Left ventricle myocardium superior (tissue), 1 donor: ENCODE data around the gene SPAG17. TPM values are rescaled to one million over a fixed set of nuclear protein-coding genes. Genes with fewer than 3 reads are reported as not detected.

Source experiments
- ATAC-seq: fragments of 200-7000 bp; cut with Tn5 transposase; one replicate; pipeline ENCODE4 v1.9.1; 2020; ENCODE audit warnings: mild to moderate bottlenecking, moderate library complexity
- DNase-seq: peaks from one replicate; pipeline ENCODE4 v3.0.0-alpha.2; 2020
- intact Hi-C: fragments of 100-400 bp; cut with micrococcal nuclease; formaldehyde crosslinking; loops from one replicate; pipeline ENCODE4 v1.11.0; 2022
- total RNA-seq: library from RNA; stranded (reverse); fragmentation: NEBNext Ultra II Directional; extraction: Animal tissue kit (Norgen Biotek cat#: 25700); gene quantifications from one replicate; pipeline ENCODE4 v1.2.1, GENCODE V29; 2021
- donor health status: DM: no; HTN: yes; CAD: no; lungs with severe emphysema.

Gene SPAG17
- total RNA-seq, 1 donor from 2014 or later: not detected

DNA sequence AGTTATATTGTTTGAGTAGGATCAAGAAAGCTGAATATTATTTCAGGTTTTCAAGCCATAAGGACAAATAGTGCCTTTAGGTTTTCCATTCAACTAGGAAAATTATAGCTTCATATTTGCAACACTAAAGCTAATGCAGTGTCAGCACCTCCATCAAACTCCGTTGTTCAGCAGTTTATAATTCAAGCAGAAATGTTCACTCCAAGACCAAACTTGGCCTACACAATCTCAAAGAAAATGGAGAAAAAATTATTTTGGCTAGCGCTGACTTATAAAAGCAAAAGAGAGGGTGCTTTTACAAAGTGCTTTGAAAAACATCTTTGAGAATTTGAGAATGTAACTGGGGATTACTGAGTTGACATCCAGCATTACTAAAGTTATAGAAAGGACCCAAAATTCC is 1.4 kb downstream of the SPAG17 start:
- ATAC-seq (no peak), DNase-seq (no peak)
- intact Hi-C loops: no loop called here

DNA sequence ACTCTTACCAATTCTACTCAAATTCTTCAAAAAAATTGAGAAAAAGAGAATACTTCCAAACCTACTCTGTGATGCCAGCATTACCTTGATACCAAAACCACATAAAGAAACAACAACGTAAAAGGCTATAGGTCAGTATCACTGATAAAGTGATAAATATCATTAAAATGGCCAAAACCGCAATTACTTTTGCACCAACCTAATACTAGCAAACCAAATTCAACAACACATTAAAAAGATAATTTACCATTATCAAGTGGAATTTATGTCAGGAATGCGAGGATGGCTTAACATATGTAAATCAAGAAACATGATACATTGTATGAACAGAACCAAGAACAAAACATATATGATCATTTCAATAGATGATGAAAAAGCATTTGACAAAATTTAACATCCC is 7.0 kb downstream of the SPAG17 start:
- ATAC-seq: no peak
- intact Hi-C loops: no loop called here

DNA sequence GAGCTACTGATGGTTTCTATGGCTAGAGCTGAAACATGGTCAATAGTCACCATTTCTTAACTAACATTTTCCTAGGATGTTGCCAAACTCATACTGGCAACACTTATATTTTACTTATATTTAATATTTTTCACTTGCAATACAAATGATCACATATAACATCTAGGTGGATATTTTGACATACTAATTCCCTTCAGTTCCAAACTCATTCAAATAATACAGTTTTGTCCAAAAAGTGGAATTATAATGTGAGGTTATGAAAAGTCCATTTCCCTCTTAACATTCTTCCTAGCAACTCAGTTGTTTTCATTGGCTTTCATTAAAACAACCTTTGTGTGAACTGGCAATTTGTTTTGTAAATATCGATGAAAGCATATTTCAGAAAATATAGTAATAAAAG is 16.0 kb downstream of the SPAG17 start:
- DNase-seq: no peak
- intact Hi-C loops: no loop called here
- no peak for ATAC-seq

More for the DNA sequence above, 7.0 kb downstream of the SPAG17 start:
- no peak for DNase-seq

DNA sequence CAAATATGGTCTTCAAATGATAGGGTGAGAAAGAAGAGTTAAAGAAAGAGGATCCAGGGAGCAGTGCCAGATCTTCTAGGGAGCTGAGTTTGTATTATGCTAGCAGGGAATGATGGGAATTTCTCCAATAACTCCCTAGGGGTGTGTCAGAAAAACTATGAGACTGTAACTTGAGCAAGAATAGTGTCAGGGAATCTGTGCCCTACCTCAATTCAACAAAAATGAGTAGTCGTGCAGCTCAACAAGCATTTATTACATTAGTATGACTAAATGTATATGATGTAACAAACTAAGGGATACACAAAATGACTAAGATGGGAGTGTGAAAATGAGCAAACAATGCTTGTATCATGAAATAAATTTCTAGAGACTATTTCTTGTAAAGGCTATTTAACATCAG is 24.2 kb downstream of the SPAG17 start:
- intact Hi-C loops: no loop called here
- no peak for DNase-seq
- ATAC-seq: no peak

DNA sequence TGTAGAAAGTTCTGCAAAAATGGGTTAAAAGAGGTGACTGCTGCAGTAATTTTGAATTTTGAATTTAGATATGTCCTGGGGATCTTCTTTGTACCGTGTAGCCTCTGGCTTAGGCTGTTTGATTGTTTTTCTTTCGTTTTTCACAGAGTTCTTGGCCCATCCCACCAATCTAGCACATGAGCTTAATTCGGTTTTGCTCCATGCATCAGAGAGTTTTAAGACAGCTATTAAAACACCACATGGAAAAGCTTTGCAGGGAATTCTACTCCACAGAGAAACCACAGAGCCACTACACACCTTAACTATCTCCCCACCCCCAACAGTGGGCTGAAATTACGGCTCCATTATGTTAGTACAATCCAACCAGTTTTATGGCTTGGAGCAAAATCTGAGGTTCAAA is 25.5 kb downstream of the SPAG17 start:
- ATAC-seq: no peak
- DNase-seq: no peak
- intact Hi-C loops: loop anchor here (10.0 kb wide), 1 partner anchor 845 kb away; no protein-coding TSS in a partner anchor

DNA sequence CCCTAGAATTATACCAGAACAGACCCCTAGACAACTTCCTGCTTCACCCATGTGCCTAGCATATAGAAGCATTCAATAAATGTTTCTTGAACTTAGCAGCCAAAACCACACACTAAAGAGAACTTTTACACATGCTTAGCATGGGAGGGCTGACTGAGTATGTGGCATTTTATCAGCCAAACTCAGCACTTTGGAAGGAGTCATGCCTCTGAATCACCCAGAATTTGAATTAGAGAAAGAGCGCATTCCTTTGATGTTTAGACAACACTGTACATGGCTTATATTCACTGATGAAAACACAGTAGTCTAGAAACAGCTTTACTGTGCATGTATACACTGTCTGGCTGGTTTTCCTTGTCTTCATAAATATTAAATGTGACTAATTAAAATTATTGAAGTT is 26.1 kb downstream of the SPAG17 start:
- no peak for DNase-seq
- ATAC-seq: no peak
- intact Hi-C loops: loop anchor here (10.0 kb wide), 1 partner anchor 846 kb away; no protein-coding TSS in a partner anchor

DNA sequence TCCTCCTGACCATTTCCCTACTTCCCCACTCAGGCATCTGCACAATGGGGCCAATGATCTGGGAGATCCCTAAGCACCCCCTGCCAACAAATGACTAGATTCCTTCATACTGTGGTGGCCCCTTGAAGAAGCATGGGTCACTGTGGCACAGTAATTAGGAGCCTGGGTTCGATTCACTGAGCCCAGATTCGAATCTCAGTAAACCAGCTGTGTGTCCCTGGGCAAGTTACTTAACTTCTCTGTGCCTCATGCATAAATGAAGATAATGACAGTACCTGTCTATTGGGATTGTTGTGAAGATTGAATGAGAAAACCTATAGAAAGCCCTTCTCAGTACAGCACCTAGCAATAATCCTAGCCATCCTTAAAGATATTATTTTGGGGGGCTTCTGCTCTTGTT is 27.5 kb downstream of the SPAG17 start:
- intact Hi-C loops: loop anchor here (10.0 kb wide), 1 partner anchor 847 kb away; no protein-coding TSS in a partner anchor
- ATAC-seq: no peak
- DNase-seq: no peak

DNA sequence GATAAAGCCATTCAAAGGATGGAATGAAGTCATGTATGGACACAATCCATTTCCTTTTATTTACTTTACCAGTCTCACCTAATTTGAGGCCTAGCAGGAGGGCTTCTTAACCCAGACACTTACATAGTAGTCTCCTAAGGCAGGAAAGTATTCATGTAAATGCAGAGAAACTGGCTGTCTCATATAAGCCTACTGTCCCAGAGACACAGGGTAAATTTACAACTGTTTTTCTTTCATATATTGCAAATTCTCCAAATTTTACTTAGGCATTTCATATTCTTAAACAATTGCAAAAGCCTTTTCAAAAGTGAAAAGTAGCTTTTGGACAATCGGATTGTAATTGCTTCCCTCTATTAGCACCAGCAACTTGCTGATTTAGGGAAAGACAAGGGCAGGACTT is 29.9 kb downstream of the SPAG17 start:
- DNase-seq (no peak), ATAC-seq (no peak)
- intact Hi-C loops: loop anchor here (10.0 kb wide), 1 partner anchor 850 kb away; no protein-coding TSS in a partner anchor

DNA sequence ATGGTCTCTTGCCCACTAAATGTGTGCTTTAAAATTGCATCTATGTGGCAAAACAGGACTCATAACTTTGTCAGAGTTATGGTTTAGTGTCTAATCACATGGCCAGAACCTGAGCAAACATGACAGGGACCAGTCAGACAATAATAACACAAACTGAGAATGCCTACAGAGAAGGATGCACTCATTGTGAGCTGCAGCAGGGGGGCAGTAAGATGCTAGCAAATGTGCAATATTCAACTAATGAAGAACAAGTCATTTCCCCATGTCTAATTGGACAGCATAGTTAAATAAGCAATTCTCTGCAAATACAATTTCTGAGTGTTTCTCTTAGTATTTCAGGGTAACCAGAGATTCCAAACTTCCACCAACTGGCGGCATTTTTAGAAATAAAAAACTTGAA is 30.8 kb downstream of the SPAG17 start:
- no peak for DNase-seq
- intact Hi-C loops: loop anchor here (10.0 kb wide), 1 partner anchor 851 kb away; no protein-coding TSS in a partner anchor
- ATAC-seq: no peak

DNA sequence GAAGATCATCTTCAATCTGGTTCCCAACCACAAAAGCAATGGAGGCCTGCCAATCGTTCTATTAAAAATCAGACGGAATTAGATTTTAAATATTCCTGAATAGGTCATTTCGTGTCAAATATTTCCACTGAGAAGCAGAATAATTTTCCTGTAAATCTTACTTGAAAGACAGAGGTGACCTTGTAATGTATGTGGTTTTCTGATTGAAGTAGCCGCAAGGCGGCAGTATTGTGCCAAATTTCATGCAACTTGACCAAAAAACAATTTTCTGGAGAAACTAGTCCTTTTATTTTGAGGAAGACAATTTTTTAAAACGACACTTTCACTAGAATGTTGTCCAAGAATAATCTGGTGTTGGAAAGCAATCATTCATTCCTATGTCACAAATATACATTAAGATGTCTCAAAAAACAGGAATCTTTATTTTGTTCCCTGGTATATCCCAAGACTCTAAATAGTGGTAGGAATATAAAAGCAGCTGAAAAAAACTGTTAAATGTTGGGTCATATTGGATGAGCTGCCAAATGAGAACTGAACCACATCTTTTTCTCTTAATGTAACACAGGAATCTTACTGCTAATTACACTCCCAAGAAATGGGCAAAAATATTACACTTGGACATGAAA is 33.6 kb downstream of the SPAG17 start:
- no peak for ATAC-seq
- intact Hi-C loops: loop anchor here (10.0 kb wide), 1 partner anchor 853 kb away; no protein-coding TSS in a partner anchor
- DNase-seq: peak; percentile 41

DNA sequence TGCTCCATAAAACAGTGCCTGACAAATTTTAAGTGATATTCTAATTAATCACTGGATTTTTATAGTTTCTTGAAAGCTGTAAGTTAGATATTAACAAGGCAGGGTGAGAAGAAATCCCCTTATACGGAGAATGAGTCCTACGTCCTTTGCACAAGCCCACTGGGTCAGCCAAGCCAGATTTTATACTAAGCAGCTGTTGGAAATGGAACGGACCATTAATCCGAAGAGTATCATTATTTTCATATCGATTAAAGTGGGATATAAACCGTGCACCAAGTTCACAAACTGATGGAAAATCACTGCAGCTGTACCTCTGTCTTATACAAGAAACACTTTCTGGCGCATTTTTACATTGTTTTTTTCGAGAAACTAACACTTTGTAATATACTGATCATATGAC is 35.2 kb downstream of the SPAG17 start:
- DNase-seq (no peak), ATAC-seq (no peak)
- intact Hi-C loops: loop anchor here (10.0 kb wide), 1 partner anchor 855 kb away; no protein-coding TSS in a partner anchor

DNA sequence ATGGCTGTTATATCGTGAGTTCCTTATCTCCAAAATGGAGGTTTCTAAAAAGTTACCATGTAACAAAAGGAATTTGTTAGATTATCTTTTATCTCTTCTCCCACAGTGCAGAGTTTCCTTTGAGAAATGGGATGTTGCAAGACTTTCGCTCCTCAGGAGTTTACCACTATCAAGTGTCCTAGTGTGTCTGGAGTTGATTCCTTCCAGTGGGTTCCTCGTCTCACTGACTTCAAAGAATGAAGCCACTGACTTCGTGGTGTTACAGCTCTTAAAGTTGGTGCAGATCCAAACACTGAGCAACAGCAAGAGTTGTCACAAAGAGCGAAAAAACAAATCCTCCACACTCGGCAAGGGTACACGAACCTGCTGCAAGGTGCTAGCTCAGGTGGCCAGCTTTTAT is 37.0 kb downstream of the SPAG17 start:
- DNase-seq: no peak
- ATAC-seq: no peak
- intact Hi-C loops: no loop called here

DNA sequence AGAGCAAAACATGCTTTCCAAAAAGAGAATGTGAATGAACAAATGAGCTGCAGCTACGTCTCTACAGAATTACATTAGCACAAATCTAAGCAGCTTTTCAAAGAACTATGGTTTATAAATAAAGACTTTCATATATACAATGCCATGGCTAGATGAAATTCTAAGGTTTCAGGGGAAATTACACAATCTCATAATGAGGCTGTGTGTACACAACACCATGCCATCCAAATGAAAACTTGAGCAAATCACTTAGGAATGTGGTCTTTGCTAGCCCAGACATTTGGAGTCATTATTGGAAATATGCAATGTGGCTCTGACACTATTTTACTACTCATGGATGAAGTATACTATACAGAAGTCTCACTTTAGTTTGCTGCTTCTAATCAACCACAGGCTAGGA is 37.5 kb downstream of the SPAG17 start:
- no peak for ATAC-seq
- DNase-seq: no peak
- intact Hi-C loops: no loop called here

DNA sequence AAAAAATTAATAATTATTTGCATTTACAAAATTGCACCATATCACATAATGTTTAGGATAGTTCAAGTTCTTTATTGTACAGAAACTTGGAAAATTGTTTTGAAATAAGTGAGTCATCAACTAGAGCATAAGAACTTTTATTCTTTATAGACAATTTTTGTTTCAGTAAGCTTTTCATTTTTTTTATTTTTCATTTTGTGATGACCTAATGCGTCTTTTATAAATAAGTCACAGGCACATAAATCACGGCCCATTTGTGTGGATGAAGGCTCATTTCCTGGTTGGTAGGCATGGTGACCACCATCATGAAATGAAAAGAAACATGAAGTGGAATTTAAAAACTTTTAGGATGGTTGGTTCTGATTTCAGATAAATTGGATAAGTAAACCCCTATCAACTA is 39.3 kb downstream of the SPAG17 start:
- ATAC-seq: no peak
- intact Hi-C loops: no loop called here
- no peak for DNase-seq

DNA sequence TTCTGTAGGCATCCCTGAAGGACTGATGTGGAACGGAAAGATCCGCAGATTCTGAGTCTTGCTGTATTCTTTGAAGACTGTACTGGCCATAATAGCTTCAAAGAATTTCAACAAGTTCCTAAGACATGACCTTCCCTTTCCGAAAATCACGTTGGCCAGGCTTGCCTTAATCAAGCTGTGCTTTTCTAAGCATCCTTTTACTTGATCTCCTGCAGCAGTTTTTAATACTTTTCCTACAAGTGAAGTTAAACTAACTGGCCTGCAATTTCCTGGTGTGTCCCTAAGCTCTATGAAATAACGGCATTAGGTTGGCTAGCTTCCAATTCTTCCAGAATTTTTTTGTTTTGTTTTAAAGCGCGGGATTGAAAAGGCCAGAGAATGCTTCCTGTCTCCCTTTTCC is 40.3 kb downstream of the SPAG17 start:
- no peak for DNase-seq
- intact Hi-C loops: no loop called here
- ATAC-seq: no peak

DNA sequence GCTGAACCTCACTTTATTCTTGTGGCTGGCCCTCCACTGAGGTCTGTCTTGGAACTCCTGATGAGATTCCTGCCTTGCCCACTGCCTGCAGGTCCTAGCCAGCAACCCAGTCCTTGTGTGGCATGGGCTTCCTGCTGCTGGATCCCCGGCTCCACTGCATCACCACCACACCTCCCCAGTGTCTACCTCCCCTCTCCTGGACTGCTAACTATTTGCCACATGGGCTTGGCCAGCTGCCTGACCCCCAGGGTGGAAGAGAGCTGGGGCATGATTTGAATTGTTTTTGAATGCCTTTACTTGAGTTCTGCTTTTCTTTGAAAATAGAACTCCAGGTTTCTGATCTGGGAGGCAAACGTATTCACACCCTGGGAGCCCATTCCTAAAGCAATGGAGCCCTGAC is 41.2 kb downstream of the SPAG17 start:
- intact Hi-C loops: no loop called here
- ATAC-seq (no peak), DNase-seq (no peak)

DNA sequence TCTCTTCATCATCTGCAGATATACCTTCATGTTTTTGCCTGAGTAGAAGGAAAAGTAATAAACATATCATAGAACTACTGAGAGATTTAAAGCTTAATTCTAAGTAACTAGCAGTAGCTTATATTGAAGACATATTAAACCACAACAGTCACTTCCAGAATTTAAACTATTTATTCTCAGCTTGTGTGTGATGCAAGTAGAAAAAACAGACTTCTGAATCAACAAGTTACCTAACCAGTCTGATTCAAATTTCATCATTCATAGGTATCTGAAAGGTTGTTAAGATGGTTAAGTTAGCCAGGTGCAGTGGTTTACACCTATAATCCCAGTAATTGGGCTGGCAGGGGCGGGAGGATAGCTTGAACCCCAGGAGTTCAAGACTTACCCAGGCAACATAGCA is 41.9 kb downstream of the SPAG17 start:
- intact Hi-C loops: no loop called here
- no peak for DNase-seq

DNA sequence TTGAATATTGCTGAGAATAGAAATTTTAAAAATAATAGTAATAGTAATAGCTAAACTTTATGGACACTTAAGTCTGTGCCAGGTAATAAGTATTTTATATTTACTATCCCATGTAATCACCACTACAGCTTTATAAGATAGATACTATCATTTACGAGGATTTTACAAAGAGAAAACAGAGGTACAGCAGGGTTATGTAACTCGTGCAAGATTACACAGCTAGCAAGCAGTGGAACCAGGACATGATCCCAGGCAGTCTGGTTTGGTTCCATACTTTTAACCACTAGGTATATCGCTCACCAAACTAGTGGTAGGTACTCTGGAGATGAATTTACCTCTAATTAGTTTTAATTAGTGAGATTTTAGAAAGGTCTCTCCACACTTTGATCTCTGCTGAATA is 42.5 kb downstream of the SPAG17 start:
- intact Hi-C loops: no loop called here
- no peak for ATAC-seq
- DNase-seq: no peak

More for the DNA sequence above, 41.9 kb downstream of the SPAG17 start:
- no peak for ATAC-seq

DNA sequence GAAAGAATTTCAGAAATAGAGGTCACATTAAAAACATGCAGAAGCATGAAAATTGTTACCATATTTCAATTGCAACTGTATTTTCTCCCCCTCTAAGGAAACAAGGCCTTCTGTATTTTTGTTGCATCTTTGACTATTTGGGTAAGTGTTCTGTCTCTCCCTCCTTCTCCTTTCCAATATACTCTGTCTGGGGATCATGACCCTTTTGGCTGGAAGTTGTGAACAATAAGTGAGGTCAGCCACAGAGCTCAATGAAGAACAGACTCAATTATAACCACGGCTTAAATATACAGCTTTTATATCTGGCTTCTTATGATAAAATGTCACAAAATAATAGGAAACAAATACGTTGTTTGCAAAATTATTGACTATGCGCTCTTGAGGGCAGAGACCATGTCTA is 47.1 kb downstream of the SPAG17 start:
- ATAC-seq (no peak), DNase-seq (no peak)
- intact Hi-C loops: no loop called here

DNA sequence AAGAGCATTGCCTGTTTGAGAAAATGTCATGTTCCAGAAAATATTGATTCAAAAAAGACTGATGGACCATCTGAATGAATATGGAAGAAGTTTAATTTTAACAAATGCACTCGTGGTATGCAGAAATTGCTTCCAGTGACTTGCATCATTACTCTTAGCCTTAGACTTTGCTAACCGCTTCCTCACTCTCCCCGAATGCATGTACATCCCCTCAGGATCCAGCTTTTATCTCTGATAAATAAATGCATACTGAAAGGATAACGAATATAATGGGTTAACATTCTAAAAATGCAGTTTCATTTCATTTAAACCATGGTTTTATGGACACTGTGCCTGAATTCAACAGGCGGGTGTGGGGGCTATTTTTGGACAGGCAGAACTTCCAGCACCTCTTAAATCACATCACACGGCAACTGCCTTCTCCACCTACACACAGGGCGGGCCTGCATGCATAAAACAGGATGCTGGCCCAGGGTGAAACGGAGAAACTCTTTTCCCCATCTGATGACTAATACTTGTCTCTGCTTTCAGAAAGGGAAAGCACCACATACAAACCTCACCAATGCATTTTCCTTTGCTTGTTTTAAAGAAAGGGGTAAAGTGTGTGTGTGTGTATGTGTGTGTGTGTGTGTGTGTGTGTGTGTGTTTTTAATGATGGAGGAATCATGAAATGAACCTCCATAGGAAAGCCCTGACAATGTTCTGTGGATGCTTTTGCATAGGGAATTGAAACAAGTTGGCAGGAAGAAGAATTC is 48.7 kb downstream of the SPAG17 start:
- intact Hi-C loops: no loop called here
- no peak for ATAC-seq
- no peak for DNase-seq

DNA sequence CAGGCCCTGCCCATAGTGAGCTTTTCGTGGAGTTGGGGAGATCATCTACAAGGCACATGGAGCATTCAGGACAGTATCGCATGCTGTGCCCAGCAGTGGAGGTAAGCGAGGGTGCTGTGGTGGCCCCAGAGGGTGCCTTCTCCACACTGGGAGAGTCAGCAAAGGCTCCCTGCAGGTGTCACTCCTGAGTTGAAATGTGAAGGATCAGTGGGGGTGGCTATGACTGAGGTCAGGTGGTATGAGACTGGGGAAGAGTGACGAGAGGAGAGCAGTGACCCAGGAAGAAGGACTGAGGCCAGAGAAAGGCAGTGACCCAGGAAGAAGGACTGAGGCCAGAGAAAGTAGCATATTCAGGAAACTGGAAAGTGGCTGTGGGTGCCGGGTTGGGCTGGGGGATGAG is 53.0 kb downstream of the SPAG17 start:
- no peak for ATAC-seq
- intact Hi-C loops: no loop called here
- DNase-seq: no peak
